Natural killer cell treated with Interleukin-12 subunit alpha and Interleukin-12 subunit beta and Interleukin-15 and Interleukin-18, amount 100 ng/mL, for 72 hours (primary cell): Measurements from ENCODE around the gene IGFL4. TPM values are rescaled to one million over a fixed set of nuclear protein-coding genes. Genes with fewer than 3 reads are reported as not detected.

Experiments
- ATAC-seq, 2 donors: fragments of 150-1000 bp; cut with Tn5 transposase in 1 of 2; sonication (Bioruptor Pico), chemical (Tn5 transposase) in 1 of 2; 2 replicates each; pipeline ENCODE4 v1.10.0; 2021
- DNase-seq: peaks from one replicate; pipeline ENCODE4 v3.0.0; 2022; ENCODE audit warnings: low spot score
- H3K27ac Mint-ChIP-seq, 2 donors: 1 replicate in 1 of 2; 2 replicates in 1 of 2; pipeline ENCODE4 v1.8.0; 2022; ENCODE audit warnings: mixed read lengths in 2 of 2, mild to moderate bottlenecking in 1 of 2, moderate library complexity in 1 of 2
- H3K27me3 Mint-ChIP-seq, 2 donors: 1 replicate in 1 of 2; 2 replicates in 1 of 2; pipeline ENCODE4 v1.8.0; 2022; ENCODE audit warnings: mixed read lengths in 2 of 2
- H3K36me3 Mint-ChIP-seq: one replicate; pipeline ENCODE4 v1.8.0; 2022; ENCODE audit warnings: mixed read lengths
- H3K4me1 Mint-ChIP-seq, 2 donors: 1 replicate in 1 of 2; 2 replicates in 1 of 2; pipeline ENCODE4 v1.8.0; 2022; ENCODE audit warnings: low read depth in 2 of 2, mixed read lengths in 2 of 2, mild to moderate bottlenecking in 1 of 2
- H3K4me3 Mint-ChIP-seq: one replicate; pipeline ENCODE4 v1.8.0; 2022; ENCODE audit warnings: mixed read lengths
- H3K9me3 Mint-ChIP-seq: 2 replicates; pipeline ENCODE4 v1.8.0; 2022; ENCODE audit warnings: mixed read lengths
- total RNA-seq, 2 donors: library from RNA; stranded (reverse); gene quantifications; one replicate each; pipeline ENCODE4 v1.2.3, GENCODE V29; 2022

The IGFL4 gene
- total RNA-seq, 2 donors from 2014 or later = not detected

- peak; percentile 62 to 63 for ATAC-seq
Observed at GRCh38 chr19:46009530-46010510, 31.0 kb downstream of the IGFL4 start.

GRCh38 chr19:46006411-46006810 is 34.4 kb downstream of the IGFL4 start:
- DNase-seq (no peak), ATAC-seq (peak in 1 of 2 donors; percentile 17)
- peaks cover 4 to 6% of the 10 kb centered on the region in 2 donors for H3K4me1 Mint-ChIP-seq
- no peaks in the 10 kb centered on the region for H3K9me3 Mint-ChIP-seq
- H3K27me3 Mint-ChIP-seq = no peaks in the 10 kb centered on the region
- H3K27ac Mint-ChIP-seq = no peak overlapping the region
- no peaks in the 10 kb centered on the region for H3K36me3 Mint-ChIP-seq
- H3K4me3 Mint-ChIP-seq = no peak overlapping the region

More at GRCh38 chr19:46009530-46010510, 31.0 kb downstream of the IGFL4 start:
- Mint-ChIP-seq H3K4me1 (peaks cover 6 to 10% of the 10 kb centered on the region in 2 donors), H3K4me3 (no peak overlapping the region), H3K36me3 (no peaks in the 10 kb centered on the region), H3K27ac (no peak overlapping the region), H3K27me3 (peaks cover 0 to 5% of the 10 kb centered on the region in 2 donors), H3K9me3 (no peaks in the 10 kb centered on the region)
- no peak for DNase-seq

- DNase-seq (no peak), ATAC-seq (no peak)
- Mint-ChIP-seq H3K9me3 (no peaks in the 10 kb centered on the region), H3K27ac (no peak overlapping the region), H3K4me3 (no peak overlapping the region), H3K36me3 (no peaks in the 10 kb centered on the region), H3K27me3 (peaks cover 14 to 21% of the 10 kb centered on the region in 2 donors), H3K4me1 (peaks cover 26 to 27% of the 10 kb centered on the region in 2 donors)
Observed at GRCh38 chr19:46002678-46003275, 38.0 kb downstream of the IGFL4 start.

- H3K27ac Mint-ChIP-seq = peak overlapping the region in 1 of 2 donors; percentile 10
- peak overlapping the region; percentile 64 for H3K4me3 Mint-ChIP-seq
- no peak for DNase-seq
- peaks cover 14 to 21% of the 10 kb centered on the region in 2 donors for H3K27me3 Mint-ChIP-seq
- peaks cover 5% of the 10 kb centered on the region for H3K36me3 Mint-ChIP-seq
- H3K9me3 Mint-ChIP-seq = no peaks in the 10 kb centered on the region
- peaks cover 26 to 39% of the 10 kb centered on the region in 2 donors for H3K4me1 Mint-ChIP-seq
- ATAC-seq = peak; percentile 81 to 86
Observed at GRCh38 chr19:46000491-46001246, 40.1 kb downstream of the IGFL4 start.

GRCh38 chr19:45999653-46000121 is 41.1 kb downstream of the IGFL4 start:
- peak overlapping the region; percentile 64 for H3K4me3 Mint-ChIP-seq
- ATAC-seq (no peak), DNase-seq (no peak)
- H3K27me3 Mint-ChIP-seq = peaks cover 14 to 21% of the 10 kb centered on the region in 2 donors
- peaks cover 26 to 39% of the 10 kb centered on the region in 2 donors for H3K4me1 Mint-ChIP-seq
- peak overlapping the region in 1 of 2 donors; percentile 10 for H3K27ac Mint-ChIP-seq
- peaks cover 5% of the 10 kb centered on the region for H3K36me3 Mint-ChIP-seq
- no peaks in the 10 kb centered on the region for H3K9me3 Mint-ChIP-seq

- peaks cover 14 to 21% of the 10 kb centered on the region in 2 donors for H3K27me3 Mint-ChIP-seq
- ATAC-seq (no peak), DNase-seq (no peak)
- H3K27ac Mint-ChIP-seq = no peak overlapping the region
- H3K4me3 Mint-ChIP-seq = peak overlapping the region; percentile 9
- no peaks in the 10 kb centered on the region for H3K9me3 Mint-ChIP-seq
- H3K36me3 Mint-ChIP-seq = peaks cover 5% of the 10 kb centered on the region
- peaks cover 26 to 39% of the 10 kb centered on the region in 2 donors for H3K4me1 Mint-ChIP-seq
Observed at GRCh38 chr19:45998834-45999233, 42.0 kb downstream of the IGFL4 start.

- Mint-ChIP-seq H3K36me3 (peaks cover 5% of the 10 kb centered on the region), H3K4me1 (peaks cover 26 to 39% of the 10 kb centered on the region in 2 donors), H3K27ac (no peak overlapping the region), H3K27me3 (peaks cover 14 to 21% of the 10 kb centered on the region in 2 donors), H3K4me3 (no peak overlapping the region), H3K9me3 (no peaks in the 10 kb centered on the region)
- ATAC-seq (no peak), DNase-seq (no peak)
Observed at GRCh38 chr19:45996933-45997332, 43.9 kb downstream of the IGFL4 start.

- Mint-ChIP-seq H3K27me3 (peaks cover 14 to 21% of the 10 kb centered on the region in 2 donors), H3K4me3 (no peak overlapping the region), H3K9me3 (no peaks in the 10 kb centered on the region), H3K27ac (no peak overlapping the region), H3K4me1 (peaks cover 25 to 37% of the 10 kb centered on the region in 2 donors), H3K36me3 (peaks cover 5% of the 10 kb centered on the region)
- ATAC-seq (no peak), DNase-seq (no peak)
Observed at GRCh38 chr19:45995715-45996385, 45.0 kb downstream of the IGFL4 start.

- DNase-seq = peak; percentile 97
- Mint-ChIP-seq H3K27me3 (peaks cover 14 to 23% of the 10 kb centered on the region in 2 donors), H3K9me3 (no peaks in the 10 kb centered on the region), H3K36me3 (peaks cover 5% of the 10 kb centered on the region), H3K27ac (no peak within 1 kb of the TSS), H3K4me3 (no peak within 1 kb of the TSS), H3K4me1 (peaks cover 18 to 30% of the 10 kb centered on the region in 2 donors)
- ATAC-seq = peak; percentile 98
Observed at GRCh38 chr19:45994998-45995714, 45.6 kb downstream of the IGFL4 start, which contains the start of gene CCDC61. CCDC61 (plus strand) TSS chr19:45995467; CDS start chr19:46003019, 7,552 bp downstream.

GRCh38 chr19:45994456-45994997 is 46.3 kb downstream of the IGFL4 start:
- DNase-seq = no peak
- peaks cover 5% of the 10 kb centered on the region for H3K36me3 Mint-ChIP-seq
- peaks cover 12 to 24% of the 10 kb centered on the region in 2 donors for H3K4me1 Mint-ChIP-seq
- H3K4me3 Mint-ChIP-seq = no peak overlapping the region
- no peaks in the 10 kb centered on the region for H3K9me3 Mint-ChIP-seq
- H3K27me3 Mint-ChIP-seq = peaks cover 12 to 23% of the 10 kb centered on the region in 2 donors
- no peak overlapping the region for H3K27ac Mint-ChIP-seq
- no peak for ATAC-seq

- Mint-ChIP-seq H3K27me3 (peaks cover 21 to 27% of the 10 kb centered on the region in 2 donors), H3K9me3 (no peaks in the 10 kb centered on the region), H3K27ac (no peak overlapping the region), H3K4me3 (no peak overlapping the region), H3K36me3 (no peaks in the 10 kb centered on the region), H3K4me1 (no peaks in the 10 kb centered on the region)
- no peak for ATAC-seq
- no peak for DNase-seq
Observed at GRCh38 chr19:45990113-45990728, 50.6 kb downstream of the IGFL4 start.
